ENCODE measurements around the gene SPATC1L.

GRCh38 chr21:46187261-46187660 lies 3.0 kb upstream of the SPATC1L start:
- TF ChIP-seq FOXM1 (IDR thresholded peaks at IDR 0.05; ENCODE audit: borderline replicate concordance) (no peak), SUZ12 (IDR thresholded peaks at IDR 0.05) (no peak), L3MBTL2 (conservative IDR thresholded peaks at IDR 0.05) (no peak), ELF4 (IDR thresholded peaks at IDR 0.05) (no peak), FOXA1 (IDR thresholded peaks at IDR 0.05) (no peak), BHLHE40 (IDR thresholded peaks at IDR 0.05; ENCODE audit: borderline replicate concordance) (no peak)

Data from HEK293T (cell line).